K562 (cell line): Measurements from ENCODE around the gene KCNK7. TPM values are rescaled to one million over a fixed set of nuclear protein-coding genes. Genes with fewer than 3 reads are reported as not detected.
A peak's percentile ranks its signal among the peaks of the same experiment; 100 is the strongest.

Source experiments
- E2F6 ChIP-seq, 2 experiments: IDR thresholded peaks; 2 replicates each; pipeline ENCODE4 v1.6.1; 2011; ENCODE audit warnings: borderline replicate concordance in 1 of 2, control low read depth in 1 of 2, low read depth in 1 of 2, low read length in 1 of 2, mild to moderate bottlenecking in 1 of 2, mixed read lengths in 1 of 2, moderate library complexity in 1 of 2; ENCODE audit not compliant: insufficient read depth in 1 of 2, insufficient read length in 1 of 2, poor library complexity in 1 of 2, severe bottlenecking in 1 of 2; ENCODE audit errors: extremely low read depth in 1 of 2
- EGR1 ChIP-seq: fragments of 450-650 bp; conservative IDR thresholded peaks from 2 replicates; pipeline ENCODE4 v1.6.1; 2017; ENCODE audit warnings: mild to moderate bottlenecking
- ESRRB ChIP-seq: fragments of 250-450 bp; sonication (Bioruptor Pico); IDR thresholded peaks from 2 replicates; pipeline ENCODE4 v1.5.0; 2020; ENCODE audit warnings: mild to moderate bottlenecking, moderate library complexity, borderline replicate concordance
- FOXP4 ChIP-seq: sonication (generic); formaldehyde crosslinking; IDR thresholded peaks from 2 replicates; pipeline ENCODE4 v1.8.0; 2022; ENCODE audit warnings: mild to moderate bottlenecking, missing genetic modification reagents, borderline replicate concordance
- HNRNPLL ChIP-seq: fragments of 200-400 bp; formaldehyde crosslinking; IDR thresholded peaks from 2 replicates; pipeline ENCODE4 v1.6.1; 2017; ENCODE audit warnings: low read length, low read depth, mild to moderate bottlenecking; ENCODE audit not compliant: poor library complexity, severe bottlenecking
- KDM5B ChIP-seq: fragments of 200-600 bp; sonication (generic); IDR thresholded peaks from 2 replicates; pipeline ENCODE4 v1.6.1; 2012; ENCODE audit warnings: low read depth, mild to moderate bottlenecking, moderate library complexity, low read length, control low read depth, inconsistent platforms; ENCODE audit not compliant: insufficient replicate concordance
- MCM7 ChIP-seq, 2 experiments: fragments of 450-650 bp; IDR thresholded peaks; 2 replicates each; pipeline ENCODE4 v1.6.1; 2016 to 2018
- MEF2D ChIP-seq: conservative IDR thresholded peaks from 2 replicates; pipeline ENCODE4 v1.6.1; 2016; ENCODE audit warnings: low read depth, missing genetic modification characterization, missing compliant biosample characterization
- RERE ChIP-seq: sonication (generic); formaldehyde crosslinking; IDR thresholded peaks from 2 replicates; pipeline ENCODE4 v1.8.0; 2023; ENCODE audit warnings: missing genetic modification reagents, mild to moderate bottlenecking, borderline replicate concordance
- RFX5 ChIP-seq: IDR thresholded peaks from 2 replicates; pipeline ENCODE4 v1.6.1; 2011; ENCODE audit warnings: low read depth, mild to moderate bottlenecking, improper control_type of control experiment, low read length
- TBP ChIP-seq: optimal IDR thresholded peaks from 2 replicates; pipeline ENCODE3; 2011; ENCODE audit warnings: low read depth, low read length, improper control_type of control experiment
- ZNF121 ChIP-seq: sonication (generic); formaldehyde crosslinking; conservative IDR thresholded peaks from 2 replicates; pipeline ENCODE4 v1.8.0; 2022; ENCODE audit warnings: missing genetic modification reagents
- ZNF644 ChIP-seq: fragments of 200-800 bp; sonication (Bioruptor generic); IDR thresholded peaks from 2 replicates; pipeline ENCODE4 v1.6.1; 2016; ENCODE audit warnings: low read depth, missing genetic modification characterization, missing compliant biosample characterization
- polyA plus RNA-seq, 8 experiments: library from polyadenylated mRNA; depleted of rRNA in 4 of 8; stranded (reverse) in 5 of 8; unstranded in 3 of 8; fragments of >200 nt; fragmentation: Nextera tagmentation in 2 of 8; fragmentation: Illumina TruSeq in 1 of 8; extraction: Ambion mirVana in 2 of 8; extraction: Trizol in 1 of 8; gene quantifications; 2 replicates each; pipeline versions ENCODE4 v1.2.1 to v1.2.3, GENCODE V29; 2011 to 2014; ENCODE audit warnings: inconsistent platforms in 1 of 8, missing spikeins in 1 of 8
- total RNA-seq, 7 experiments: library from RNA; depleted of rRNA in 6 of 7; stranded (reverse); fragments of >200 nt in 6 of 7; fragmentation: Illumina TruSeq in 2 of 7; extraction: Trizol in 2 of 7; gene quantifications; 2 replicates each; pipeline versions ENCODE4 v1.2.1 to v1.2.3, GENCODE V29; 2011 to 2021; ENCODE audit warnings: low replicate concordance in 1 of 7

KCNK7 gene
- total and polyA plus RNA-seq, 9 of the 15 experiments (the other 6 are each of a cell fraction or from before 2014, with no cell fraction given), result 0.07 to 0.40 TPM; not detected in 7

DNA sequence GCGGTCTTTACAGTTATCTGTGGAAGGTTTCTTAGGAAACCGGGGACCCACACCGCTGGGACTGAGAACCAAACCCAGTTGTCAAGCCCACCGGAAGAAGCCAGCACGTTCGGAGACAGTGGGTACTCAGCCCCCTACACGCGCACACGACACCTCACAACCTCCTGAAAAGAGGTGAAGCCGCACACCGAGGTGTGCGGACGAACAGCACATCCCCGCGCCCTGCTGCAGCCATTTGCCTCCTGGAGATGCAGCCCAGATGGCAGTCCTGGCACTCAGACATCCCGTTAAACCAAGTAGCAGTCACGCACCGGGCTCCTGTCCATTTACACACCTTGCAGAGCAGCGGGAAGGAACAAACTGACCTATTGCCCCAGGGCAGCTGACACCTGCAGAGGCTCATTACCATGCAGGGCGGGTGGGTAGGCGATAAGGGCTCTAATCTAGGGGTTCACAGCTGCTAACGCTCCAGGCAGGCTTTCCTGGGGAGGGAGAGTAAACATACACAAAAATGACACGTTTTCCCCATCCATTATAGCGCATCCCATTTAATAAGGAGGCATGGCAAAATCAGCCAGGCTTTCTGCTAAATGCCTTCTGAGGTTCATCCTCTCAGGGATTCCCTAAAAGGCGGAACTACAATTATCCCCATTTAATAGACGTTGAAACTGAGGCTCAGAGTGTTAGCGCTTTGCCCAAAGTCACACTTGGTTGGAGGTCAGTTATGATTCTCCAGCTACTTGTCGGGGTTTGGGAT is 20.6 kb downstream of the KCNK7 start (continued):
- no peak for TF ChIP-seq RERE (CRISPR knock-in tag)
- peak; percentile 7 to 28 for TF ChIP-seq E2F6 (IDR thresholded peaks at IDR 0.05; ENCODE audit: borderline replicate concordance in 1 of 2, extremely low read depth in 1 of 2, insufficient read depth in 1 of 2, insufficient read length in 1 of 2, low read depth in 1 of 2, low read length in 1 of 2, poor library complexity in 1 of 2, severe bottlenecking in 1 of 2)
- TF ChIP-seq TBP, result no peak
- no peak for TF ChIP-seq HNRNPLL
- 0 out of 2 replicates have a peak, but pooled peaks have one; percentile 21 for TF ChIP-seq MEF2D
- peak; percentile 39 for TF ChIP-seq KDM5B
- TF ChIP-seq ZNF121 (CRISPR knock-in tag), result no peak
- no peak for TF ChIP-seq RFX5
- no peak for TF ChIP-seq ZNF644
- no peak for TF ChIP-seq FOXP4 (CRISPR knock-in tag)
- no peak for TF ChIP-seq MCM7 (IDR thresholded peaks at IDR 0.05)
- TF ChIP-seq ESRRB (CRISPR knock-in tag), result no peak
- no peak for TF ChIP-seq EGR1
